Lung microvascular endothelial cell (primary cell): Measurements from ENCODE around the gene TDRD9. TPM values are rescaled to one million over a fixed set of nuclear protein-coding genes. Genes with fewer than 3 reads are reported as not detected.

Experiments used
- DNase-seq, 2 donors: peaks; one replicate each; pipeline versions ENCODE4 v3.0.0 to v3.0.0-alpha.2; 2010; ENCODE audit warnings: low read depth in 2 of 2
- total RNA-seq: library from RNA; depleted of rRNA; stranded (reverse); fragments of >200 nt; gene quantifications from 2 replicates; pipeline ENCODE4 v1.2.1, GENCODE V29; 2014

TDRD9 gene
- total RNA-seq, 1 donor from 2014 or later, result 0.99 TPM

GRCh38 chr14:104101086-104101621 lies 172.9 kb downstream of the TDRD9 start:
- no peak for DNase-seq

DNA sequence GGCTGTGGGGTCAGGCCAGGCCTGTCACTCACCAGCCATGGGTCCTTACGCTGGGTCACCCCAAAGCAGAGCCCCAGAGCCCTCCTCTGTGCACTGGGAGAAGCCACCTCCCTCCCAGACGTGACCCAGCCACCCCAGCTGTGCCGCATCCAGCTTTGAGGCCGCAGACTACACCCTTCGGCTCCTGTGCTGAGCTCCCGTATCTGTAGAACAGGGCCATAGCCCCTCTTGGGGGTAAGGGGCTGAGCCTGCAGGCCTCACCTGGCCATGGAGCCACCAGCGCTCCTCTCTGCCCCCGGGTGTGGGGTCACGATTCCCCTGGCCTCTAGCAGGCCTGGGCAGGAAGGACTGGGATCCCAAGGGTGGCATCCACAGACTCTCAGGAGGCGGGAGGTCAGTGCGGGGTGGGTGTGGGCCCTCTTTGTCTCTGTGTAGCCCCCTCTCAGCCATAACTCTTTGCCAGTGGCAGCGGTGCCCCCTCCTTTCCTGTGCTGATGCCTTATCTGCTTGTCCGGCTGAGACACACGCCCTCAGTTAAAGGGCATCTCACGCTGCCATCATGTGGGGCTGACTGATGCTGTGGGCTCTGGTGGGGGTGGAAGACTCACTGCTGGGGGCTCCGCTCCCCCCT lies 173.5 kb downstream of the TDRD9 start:
- DNase-seq, result no peak

Other genes with a start within 250 kb of the TDRD9 start
- gene XRCC3, start 213.0 kb upstream of the TDRD9 start, total RNA-seq, result 6.3 and 8.9 TPM in 2 replicates
- gene ZFYVE21, start 212.6 kb upstream of the TDRD9 start, total RNA-seq, result 44.2 and 90.9 TPM in 2 replicates
- gene PPP1R13B, start 80.9 kb upstream of the TDRD9 start, total RNA-seq, result 8.5 and 14.7 TPM in 2 replicates
- gene RD3L, start 14.1 kb downstream of the TDRD9 start, total RNA-seq, result not detected in 2 replicates
- gene ASPG, start 157.2 kb downstream of the TDRD9 start, total RNA-seq, result under 0.01 TPM in 1 of 2 replicates, not detected in the other
- gene KIF26A, start 210.1 kb downstream of the TDRD9 start, total RNA-seq, result 6.1 and 24.0 TPM in 2 replicates